Right forelimb (tissue), 1 donor: Measurements from ENCODE around the gene FCN2.

Experiments
- DNase-seq: peaks from one replicate; pipeline ENCODE4 v3.0.0-alpha.2; 2018

FCN2 gene

DNA sequence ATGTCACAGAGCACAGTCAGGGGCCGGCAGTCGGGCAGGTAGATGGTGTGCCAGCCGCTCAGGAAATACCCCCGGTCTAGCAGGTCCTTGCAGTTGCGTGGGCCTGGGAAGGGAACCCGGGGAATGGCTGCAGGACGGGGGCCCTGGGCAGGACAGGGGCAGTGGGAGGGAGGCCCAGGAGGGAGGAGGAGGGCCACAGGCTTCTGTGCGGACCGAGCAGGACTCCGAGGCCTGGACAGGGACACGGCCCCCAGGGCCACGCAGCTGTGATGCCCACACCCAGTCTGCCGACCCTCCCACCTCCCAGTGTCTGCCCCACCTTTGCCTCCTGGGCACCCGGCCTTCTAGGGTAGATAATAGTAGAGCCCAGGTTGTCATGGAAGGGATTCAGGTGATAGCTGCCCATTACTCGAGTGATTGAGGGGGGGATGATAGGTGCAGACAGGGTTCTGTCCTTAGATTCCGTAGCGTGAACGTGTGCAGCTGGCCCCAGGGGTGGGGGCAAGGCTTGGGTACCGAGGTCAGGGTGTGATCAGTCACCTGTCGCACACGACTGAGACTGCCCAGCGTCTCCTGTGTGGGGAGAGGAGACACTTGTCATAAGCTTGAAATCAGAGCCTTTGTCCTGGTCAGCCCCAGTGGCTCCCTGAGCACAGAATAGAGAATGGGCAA is 32.6 kb downstream of the FCN2 start:
- no peak for DNase-seq

DNA sequence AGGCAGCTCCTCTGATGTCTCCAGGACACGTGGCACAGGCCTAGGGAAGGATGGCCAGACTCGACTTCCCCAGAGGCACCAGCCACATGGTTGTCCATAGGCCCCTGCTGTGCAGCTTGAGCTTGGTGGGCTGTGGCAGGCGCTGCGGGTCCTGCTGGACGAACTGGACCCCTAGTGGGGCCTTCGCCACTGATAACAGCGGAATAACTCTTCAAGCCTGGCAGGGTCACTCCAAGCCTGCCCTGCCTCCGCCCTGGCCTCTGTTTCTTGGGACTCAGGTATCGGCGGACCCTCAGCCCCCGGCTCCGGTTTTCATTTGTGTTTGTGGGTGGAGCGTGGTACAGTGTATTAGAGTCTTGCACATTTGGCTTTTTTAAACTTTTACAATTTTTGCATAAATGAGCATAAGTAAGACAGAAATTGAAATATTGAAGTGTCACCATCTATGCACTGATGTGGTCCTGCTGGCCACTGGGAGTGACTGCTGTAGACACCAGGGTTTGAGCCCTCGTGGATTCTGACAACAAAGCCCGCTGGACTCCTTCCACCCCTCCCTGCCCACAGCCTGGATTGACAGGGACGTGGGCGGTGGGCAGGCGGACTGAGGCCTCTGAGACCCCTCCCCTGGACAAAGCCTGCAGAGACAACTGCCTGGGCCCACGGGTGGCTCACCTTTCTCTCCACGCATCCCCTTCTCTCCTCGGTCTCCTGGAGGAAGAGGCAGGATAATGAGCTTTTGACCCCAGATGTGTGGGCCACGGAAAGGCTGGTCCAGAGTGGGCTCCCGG is 33.3 kb downstream of the FCN2 start:
- no peak for DNase-seq

DNA sequence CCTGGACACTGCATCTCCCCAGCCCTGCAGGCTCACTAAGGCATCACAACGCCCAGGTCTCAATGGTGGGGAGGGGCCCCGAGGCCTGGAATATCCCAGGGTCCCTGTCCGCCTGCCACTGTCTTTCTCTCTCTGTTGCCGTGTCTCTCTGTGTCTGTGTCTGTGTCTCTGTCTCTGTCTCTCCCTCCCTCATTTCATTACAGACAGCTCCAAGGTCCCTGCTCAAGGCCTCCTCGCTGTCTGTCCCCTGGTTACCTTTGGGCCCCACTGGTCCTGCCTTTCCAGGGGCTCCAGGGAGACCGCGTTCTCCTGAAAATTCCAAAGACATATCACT is 33.9 kb downstream of the FCN2 start:
- no peak for DNase-seq

DNA sequence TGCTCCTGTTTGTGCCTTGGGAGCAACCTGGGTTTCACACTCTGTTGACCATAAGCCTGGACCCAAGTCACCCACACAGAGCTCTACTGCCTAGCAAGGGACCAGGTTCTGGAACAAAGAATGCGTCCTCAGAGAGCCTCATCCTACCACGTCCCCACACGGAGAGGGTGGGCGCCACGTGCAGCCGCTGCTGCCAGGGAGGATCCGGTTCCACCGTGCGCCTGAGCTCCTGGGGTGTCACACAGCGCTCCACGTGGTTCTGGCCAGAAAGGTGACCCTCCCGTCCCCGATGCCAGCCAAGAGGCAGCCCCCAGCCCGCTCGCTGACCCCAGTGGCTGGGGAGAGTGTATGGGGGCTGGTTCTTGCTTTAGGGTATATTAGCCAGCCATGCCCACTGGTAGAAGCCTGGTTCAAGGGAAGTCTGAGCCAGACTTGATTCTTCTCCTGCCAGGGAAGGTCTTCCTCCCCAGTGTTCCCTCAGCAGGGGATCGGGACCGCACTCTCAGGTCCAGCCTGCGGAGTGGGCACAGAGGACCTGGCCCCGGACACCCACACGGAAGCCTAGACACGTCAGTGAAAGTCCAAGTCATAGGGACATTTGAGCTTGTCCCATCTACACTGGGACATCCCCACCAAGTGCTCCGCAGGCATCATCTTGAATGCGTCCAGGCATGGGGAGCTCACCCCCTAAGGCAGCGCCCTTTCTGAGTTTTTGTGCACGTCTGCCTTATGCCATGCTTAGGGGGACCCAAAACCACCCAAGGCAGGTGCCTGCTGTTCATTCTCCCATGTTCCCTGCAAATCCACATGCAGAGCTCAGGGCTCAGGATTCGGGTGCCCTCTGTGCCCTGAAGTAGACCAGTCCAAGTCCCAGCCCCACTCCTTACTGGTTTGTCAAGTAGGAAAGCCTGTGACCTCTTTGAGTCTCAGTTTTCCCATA is 34.7 kb downstream of the FCN2 start:
- DNase-seq = no peak

DNA sequence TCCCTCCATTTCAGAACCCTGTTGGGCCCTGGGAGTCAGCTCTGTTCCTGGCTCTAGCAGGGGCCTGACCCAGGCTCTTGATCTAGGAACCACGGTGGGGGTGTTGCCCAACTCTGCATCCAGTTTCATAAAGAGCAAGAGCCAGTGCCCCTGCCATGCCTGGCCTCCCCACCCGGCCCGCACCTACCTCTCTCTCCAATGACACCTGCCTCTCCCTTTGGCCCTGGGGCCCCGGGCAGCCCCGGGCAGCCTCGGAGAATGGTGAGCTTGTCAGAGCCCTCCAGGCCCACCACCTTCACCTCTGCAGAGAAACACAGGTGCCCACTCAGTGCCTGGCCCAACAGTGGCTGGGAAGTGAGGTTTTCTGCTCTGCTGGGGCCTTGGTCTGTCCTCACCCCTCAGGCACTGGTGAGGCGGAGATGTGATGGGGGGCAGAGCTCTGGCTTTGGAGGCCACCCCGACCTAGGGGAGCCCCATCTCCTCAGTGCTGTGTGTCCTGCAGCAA is 35.6 kb downstream of the FCN2 start:
- no peak for DNase-seq

DNA sequence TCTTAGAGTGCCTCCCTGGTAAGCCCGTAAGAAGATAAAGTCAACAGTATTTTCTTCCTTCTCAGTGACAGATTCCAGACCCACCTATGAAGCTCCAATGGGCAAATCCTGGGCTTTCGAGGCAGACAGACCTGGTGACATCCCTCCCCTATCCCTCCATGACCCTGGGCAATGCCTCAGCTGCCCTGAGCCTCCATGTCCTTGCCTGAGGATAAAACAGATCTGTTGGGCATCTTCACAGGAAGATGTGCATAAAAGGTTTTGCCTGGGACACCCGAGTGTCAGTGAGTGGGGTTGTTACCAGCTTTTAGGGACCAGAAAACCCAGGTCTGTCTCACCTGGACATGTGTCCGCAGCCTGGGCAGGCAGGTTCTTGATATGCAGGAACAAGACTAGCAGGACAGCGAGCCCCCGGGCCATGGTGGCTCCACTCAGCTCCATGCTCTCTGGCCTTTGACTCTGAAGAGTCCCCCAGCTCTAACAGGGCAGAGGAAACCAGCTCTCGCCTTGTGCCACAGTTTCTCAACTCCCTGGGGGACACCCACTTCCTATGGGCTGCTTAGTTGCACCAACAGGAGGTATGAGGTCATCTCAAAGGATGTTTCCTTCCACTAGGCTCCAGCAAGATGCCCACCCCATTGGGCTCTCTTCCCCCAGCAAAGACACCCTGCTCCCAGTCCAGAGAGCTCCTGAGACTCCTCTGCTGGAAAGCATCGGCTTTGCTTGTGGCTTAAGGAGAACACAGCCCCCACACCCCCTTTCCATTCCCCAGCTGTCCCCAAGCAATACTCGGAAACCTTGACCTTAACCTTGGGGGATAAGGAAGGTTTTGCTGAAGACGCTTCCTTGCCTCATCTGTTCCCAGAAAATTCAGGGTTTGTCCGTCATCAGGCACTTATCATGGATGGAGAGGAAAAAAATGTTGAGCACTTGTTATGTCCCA is 37.1 kb downstream of the FCN2 start, which contains the start of gene FCN1:
Gene FCN1 (minus strand): TSS at position 482 of the 943 bp plus-strand sequence. CDS start 41 bp downstream, at position 441.
- no peak for DNase-seq

DNA sequence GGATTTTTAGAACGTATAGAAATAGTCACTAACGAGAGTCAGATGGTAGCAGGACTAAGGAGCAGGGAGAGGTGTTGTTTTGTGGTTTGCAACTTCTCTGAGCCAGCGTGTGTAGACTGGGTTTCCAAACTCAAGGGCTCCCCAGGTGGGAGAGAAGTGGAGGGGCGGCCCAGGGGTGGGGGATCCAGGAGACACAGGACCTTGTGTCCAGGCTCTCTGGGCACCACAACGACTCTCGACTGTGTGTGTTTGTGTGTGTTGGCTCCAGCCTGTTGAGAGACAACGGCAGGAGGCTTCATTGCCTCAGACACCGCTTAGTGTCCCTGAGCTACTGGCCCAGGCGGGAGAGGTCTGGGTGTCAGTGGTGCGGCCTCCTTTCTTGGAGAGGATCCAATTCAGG is 38.0 kb downstream of the FCN2 start:
- no peak for DNase-seq

DNA sequence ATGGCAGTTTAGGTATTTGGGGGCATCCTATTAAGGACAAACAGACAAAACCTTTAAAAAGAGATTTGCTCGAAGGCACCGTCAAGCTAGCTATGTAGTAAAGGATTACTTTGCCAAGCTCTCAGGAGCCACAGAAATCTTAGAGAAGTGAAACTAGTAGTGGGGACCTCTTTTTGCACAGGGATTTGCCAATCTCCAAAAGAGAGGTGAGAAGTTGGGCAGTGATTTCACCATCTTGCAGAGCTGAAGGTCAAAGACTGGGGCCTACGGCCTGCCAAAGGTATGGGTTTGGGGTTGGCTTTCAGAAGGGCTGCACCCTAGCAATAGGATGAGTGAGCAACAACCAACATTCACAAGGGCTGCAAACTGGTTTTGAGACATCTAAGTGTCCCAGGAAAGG is 38.7 kb downstream of the FCN2 start:
- no peak for DNase-seq

DNA sequence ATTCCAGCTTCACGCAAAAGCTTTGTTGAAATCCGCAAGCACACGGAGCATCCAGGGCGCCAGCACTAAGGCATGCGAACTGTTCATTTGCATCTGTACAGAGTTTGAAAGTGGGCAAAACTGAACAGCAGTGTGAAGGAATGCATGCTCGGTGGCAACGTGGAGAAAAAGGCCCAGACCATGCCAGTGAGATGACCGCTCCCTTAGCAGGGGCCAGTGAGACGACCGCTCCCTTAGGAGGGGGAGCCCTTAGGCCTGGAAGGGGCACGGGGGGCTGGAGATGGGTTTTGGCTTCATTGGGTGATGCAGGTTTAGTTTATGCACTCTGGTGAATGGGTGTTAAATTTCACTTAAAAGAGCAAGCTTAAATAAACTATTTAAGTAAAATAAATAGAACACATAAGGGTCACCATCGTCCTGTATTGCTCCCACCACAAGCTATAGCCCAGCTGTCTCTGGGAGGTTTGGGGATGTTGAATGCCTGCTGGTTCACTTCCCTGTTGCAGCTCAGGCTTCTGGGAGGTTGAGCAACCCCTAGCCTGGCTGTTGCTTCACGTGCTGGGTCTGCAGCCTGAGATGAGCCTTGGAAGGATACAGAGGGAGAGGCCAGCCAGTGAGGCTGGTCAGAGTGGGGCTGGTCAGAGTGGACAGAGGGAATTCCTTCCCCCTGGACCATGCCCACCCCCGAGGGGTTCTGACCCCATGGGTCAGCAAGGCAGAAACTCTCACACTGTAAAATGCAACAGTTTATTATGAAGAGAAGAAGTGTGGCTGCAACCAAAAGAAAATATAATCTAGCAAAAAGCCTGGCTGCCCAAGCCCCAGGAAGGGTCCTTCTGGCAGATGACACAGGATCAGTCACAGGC is 41.7 kb downstream of the FCN2 start:
- peak; percentile 37 for DNase-seq

DNA sequence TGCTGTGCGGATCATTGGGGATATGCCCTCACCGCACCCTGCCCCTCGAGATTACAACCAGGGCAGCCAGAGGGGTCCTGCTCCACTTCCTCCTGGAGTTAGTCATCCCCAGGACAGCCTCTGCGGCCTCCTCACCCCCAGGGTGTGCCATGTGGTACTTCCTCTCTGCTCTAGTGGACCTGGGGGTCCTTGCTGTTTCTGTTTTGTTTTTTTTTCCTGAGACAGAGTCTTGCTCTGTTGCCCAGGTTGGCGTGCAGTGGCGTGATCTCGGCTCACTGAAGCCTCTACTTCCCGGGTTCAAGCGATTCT is 42.3 kb downstream of the FCN2 start:
- DNase-seq = no peak

DNA sequence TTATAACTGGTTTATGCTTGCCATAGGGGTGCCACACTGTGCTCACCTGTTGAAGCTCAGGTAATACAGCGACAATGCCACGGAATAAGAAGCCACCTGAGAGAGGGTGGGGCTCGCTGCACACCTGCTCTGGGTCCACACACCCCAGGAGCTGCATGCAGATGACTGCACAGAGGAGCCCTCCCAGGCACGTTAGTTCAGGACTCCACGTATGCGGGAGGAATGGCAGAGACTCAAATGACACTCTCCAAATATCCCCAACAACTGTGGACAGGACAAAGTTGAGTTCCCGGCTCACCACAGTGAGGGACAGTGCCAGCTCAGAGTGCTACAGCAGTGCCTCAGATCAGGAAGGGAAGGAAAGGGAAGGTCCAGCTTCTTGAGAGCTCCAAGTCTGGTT is 42.9 kb downstream of the FCN2 start:
- no peak for DNase-seq

DNA sequence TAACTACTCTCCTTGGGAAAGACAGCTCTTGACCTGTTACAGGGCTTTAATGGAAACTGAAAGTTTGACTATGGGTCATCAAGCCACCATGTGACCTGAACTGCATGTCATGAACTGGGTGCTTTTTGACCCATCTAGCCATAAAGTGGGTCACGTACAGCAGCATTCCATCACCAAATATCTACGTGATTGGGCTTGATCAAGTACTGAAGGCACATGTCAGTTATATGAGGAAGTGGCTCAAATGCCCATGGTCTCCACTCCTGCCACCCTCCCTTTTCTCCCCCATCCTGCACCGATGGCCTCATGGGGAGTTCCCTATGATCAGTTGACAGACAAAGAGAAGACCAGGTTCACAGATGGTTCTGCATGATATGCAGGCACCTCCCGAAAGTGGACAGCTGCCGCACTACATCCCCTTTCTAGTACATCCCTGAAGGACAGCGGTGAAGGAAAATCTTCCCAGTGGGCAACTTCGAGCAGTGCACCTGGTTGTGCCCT is 44.5 kb downstream of the FCN2 start:
- no peak for DNase-seq

DNA sequence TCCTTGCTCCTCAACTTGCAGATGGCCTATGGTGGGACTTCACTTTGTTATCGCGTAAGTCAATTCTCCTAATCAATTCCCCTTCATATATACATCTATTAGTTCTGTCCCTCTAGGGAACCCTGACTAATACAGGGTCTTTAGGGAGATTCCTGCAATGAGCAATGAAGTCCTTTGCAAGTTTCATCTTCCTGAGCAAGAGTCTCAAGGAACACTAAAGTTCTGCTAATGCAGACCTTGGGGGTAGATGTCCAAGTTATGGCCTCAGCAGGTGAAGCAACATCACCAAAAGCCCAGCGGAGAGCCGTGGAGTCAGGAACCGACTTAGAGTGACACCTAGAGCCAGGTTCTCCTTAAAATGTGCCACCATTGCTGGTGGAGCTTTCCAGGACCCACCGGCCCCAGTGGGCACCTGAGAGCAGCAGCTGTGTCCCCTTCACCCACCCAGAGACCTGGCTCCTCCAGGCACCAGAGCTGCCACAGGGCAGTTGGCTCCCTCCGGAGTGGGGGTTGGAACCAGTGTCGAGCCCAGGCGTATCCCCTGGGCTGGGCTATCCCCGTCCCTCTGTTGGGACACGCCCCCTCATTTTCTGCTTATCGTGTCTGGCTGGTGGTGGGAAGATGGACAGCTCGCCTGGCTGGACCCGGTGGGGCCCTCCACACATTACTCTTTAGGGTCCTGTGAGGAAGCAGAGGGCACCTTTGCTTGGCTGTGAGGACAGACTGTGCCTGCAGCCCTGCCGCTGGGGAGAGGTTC is 48.0 kb downstream of the FCN2 start:
- DNase-seq = no peak

DNA sequence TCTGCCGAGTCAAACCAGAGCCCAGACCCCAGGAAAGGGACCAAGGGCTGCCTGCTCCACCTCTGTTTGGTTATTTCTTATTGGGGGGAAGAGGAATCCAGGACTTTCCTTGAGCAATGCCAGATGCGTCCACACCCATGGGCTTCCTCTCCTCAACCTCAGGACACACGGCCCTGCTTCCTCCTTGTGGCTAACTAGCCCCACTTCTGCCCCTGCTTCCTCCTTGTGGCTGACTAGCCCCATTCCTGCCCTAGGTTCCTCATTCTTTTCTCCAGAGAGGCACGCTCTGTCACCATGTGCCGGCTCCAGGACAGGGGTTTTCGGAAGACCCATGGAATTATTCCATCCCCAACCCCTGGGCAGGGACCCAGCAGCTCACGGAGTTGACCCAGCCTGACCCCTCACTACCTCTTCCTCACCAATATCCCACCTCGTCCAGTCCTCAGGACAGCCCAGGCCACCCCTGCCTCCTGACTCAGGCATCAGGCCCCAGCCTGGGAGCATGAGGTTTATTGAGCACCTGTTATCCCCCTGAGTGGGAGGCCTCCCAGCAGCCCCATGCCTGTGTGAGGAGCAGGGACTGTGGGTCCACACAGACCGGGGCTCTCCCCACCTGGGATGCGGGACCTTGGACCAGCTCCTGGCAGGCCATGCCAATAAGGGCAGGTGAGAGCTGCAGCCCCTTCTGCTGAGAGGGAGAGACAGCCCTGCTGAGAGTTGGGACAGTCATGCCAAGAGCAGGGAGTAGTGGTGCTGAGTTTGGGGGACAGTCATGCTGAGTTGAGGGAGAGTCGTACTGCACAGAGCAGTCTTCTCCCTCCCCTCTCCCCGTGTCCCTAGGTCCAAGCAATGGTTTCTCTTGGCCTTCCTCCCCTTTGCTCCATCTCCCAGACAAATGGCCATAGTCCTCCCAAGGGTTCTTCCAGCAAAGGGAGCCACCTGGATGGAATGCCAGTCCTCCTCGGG is 48.9 kb downstream of the FCN2 start:
- DNase-seq = peak; percentile 36

DNA sequence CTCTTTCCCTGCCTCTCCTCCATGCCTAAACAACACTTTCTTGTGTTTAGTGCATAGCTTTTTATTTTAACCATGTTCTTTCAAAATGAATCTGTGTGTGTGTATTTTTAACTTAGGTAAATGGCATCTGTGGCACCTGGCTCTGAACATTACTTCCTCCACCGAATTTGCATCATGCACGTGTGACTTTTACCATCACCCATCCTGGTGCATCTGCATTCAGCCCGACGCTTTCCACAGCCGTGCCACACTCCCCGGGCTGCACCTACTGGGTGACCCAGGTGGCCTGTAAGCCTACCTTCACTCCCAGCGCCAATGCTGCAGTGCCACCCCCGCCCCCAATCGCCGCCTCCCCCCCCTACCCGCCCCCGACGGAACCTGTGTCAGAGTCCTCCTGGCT is 49.8 kb downstream of the FCN2 start:
- no peak for DNase-seq

DNA sequence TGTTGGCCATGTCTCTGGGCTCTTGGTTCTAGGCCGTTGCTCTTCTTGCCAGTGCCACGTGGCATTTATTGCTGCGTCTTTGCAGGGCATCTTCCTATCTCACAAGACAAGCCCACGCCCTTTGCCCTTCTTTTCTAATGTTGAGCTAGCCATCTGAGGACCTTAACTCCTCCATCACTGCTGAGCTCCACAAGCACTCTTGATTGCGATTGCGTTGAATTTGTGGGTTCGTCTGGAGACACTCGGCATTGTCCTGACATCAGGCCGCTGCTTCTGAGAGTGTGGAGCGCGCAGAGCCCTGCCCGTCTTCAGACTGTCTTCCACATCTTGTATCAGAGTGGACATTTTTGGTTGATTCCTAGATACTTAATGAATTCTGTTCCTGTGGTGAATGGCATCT is 51.6 kb downstream of the FCN2 start:
- no peak for DNase-seq

DNA sequence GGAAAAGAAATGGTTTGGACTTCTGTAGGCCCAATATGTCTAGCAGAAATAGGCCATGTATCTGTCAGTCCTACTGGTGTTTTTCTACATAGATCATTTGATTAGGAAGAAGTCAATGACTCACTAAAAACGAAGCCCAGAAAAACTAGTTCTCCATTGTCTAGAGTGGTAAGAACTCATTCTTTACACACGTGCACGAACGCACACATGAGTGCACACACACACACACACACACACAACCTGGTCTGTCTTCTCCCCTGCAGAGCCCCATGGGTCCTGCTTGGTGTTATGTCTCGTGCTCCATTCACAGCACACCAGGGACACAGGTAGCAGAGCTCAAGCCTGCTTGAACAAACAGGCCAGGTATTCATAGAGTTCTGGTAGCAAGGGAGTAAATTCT is 52.0 kb downstream of the FCN2 start:
- DNase-seq = no peak

DNA sequence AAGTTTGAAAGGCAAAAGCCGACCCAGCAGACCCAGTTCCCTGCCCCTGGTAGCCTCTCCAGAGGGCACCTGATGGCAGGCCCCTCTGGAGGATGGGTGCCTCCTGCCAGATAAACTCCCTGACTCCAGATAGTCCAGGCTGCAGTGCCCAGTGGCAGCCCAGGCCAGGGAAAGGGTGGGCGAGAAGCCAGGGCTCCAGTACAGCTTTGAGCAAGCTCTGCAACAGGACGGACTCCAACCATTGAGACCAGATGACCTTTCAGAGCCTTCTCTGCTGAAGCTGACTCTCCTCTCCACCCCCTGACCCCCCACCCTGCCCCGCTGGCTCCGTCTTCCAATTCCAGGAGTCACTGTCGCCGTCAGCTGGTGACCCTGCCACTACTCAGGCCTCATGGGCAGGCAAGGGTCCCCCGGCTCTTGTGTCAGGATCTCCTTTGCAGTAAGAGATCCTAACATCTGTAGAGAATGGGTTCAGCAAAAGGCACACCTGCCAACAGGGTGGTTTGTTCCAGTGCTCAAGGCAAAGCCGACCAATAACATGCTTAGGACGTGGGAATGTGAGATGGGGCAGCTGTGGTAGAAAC is 52.6 kb downstream of the FCN2 start:
- DNase-seq = no peak
